Keratinocyte (primary cell): ENCODE data around the gene MAST2. TPM values are rescaled to one million over a fixed set of nuclear protein-coding genes. Genes with fewer than 3 reads are reported as not detected.

Source experiments
- DNase-seq: peaks from one replicate; pipeline ENCODE4 v3.0.0-alpha.2; 2011; ENCODE audit warnings: low read depth, missing footprints, low spot score
- FAIRE-seq: peaks from 2 replicates; lab custom pipeline; 2011; peaks lifted over from hg19 to GRCh38; lab: Jason Lieb, UNC
- H2AFZ ChIP-seq: 2 replicates; pipeline ENCODE4 v1.6.0; 2012; ENCODE audit warnings: low read length, control low read depth, inconsistent platforms; ENCODE audit not compliant: control insufficient read depth
- H3K27ac ChIP-seq: 2 replicates; pipeline ENCODE4 v1.5.1; 2011; ENCODE audit warnings: low read length; ENCODE audit not compliant: control insufficient read depth, insufficient read depth
- H3K27me3 ChIP-seq: 3 replicates; pipeline ENCODE4 v1.6.0; 2011; ENCODE audit warnings: low read length; ENCODE audit not compliant: control insufficient read depth, insufficient read depth; ENCODE audit errors: extremely low read depth
- H3K36me3 ChIP-seq, 2 experiments: 2 replicates in 1 of 2; 3 replicates in 1 of 2; pipeline ENCODE4 v1.5.1; 2011; ENCODE audit warnings: low read length in 2 of 2, mild to moderate bottlenecking in 1 of 2; ENCODE audit not compliant: control insufficient read depth in 2 of 2, insufficient read depth in 2 of 2; ENCODE audit errors: extremely low read depth in 1 of 2
- H3K4me1 ChIP-seq: 3 replicates; pipeline ENCODE4 v1.5.1; 2011; ENCODE audit warnings: low read length; ENCODE audit not compliant: control insufficient read depth, insufficient read depth; ENCODE audit errors: extremely low read depth
- H3K4me2 ChIP-seq: 3 replicates; pipeline ENCODE4 v1.6.0; 2011; ENCODE audit warnings: low read depth, low read length; ENCODE audit not compliant: control insufficient read depth, insufficient read depth; ENCODE audit errors: extremely low read depth
- H3K4me3 ChIP-seq, 3 experiments: fragments of 200-600 bp in 1 of 3; sonication (generic) in 1 of 3; 2 replicates in 2 of 3; 3 replicates in 1 of 3; pipeline ENCODE4 v1.5.1; 2011 to 2016; ENCODE audit warnings: low read length in 3 of 3, mild to moderate bottlenecking in 3 of 3, control low read depth in 2 of 3, inconsistent platforms in 1 of 3, low read depth in 1 of 3, mixed read lengths in 1 of 3, mixed run types in 1 of 3, moderate library complexity in 1 of 3; ENCODE audit not compliant: control insufficient read depth in 2 of 3, insufficient read depth in 2 of 3; ENCODE audit errors: extremely low read depth in 1 of 3
- H3K79me2 ChIP-seq: 2 replicates; pipeline ENCODE4 v1.6.0; 2012; ENCODE audit warnings: low read length; ENCODE audit not compliant: control insufficient read depth, insufficient read depth
- H3K9ac ChIP-seq: 3 replicates; pipeline ENCODE4 v1.6.0; 2011; ENCODE audit warnings: low read length; ENCODE audit not compliant: control insufficient read depth, insufficient read depth; ENCODE audit errors: extremely low read depth
- H3K9me1 ChIP-seq: 3 replicates; pipeline ENCODE4 v1.6.0; 2011; ENCODE audit warnings: low read length; ENCODE audit not compliant: control insufficient read depth, insufficient read depth; ENCODE audit errors: extremely low read depth
- H3K9me3 ChIP-seq: 2 replicates; pipeline ENCODE4 v1.5.1; 2012; ENCODE audit warnings: low read depth, low read length; ENCODE audit not compliant: control insufficient read depth
- H4K20me1 ChIP-seq: 3 replicates; pipeline ENCODE4 v1.6.0; 2011; ENCODE audit warnings: low read length; ENCODE audit not compliant: control insufficient read depth, insufficient read depth; ENCODE audit errors: extremely low read depth
- CTCF ChIP-seq, 3 experiments: IDR thresholded peaks in 1 of 3; conservative IDR thresholded peaks in 1 of 3; optimal IDR thresholded peaks in 1 of 3; 2 replicates in 2 of 3; 3 replicates in 1 of 3; pipeline versions ENCODE3 to v1.5.1; 2011; ENCODE audit warnings: low read length in 3 of 3, mild to moderate bottlenecking in 3 of 3, moderate library complexity in 2 of 3, control low read depth in 1 of 3, inconsistent platforms in 1 of 3; ENCODE audit not compliant: insufficient read depth in 2 of 3; ENCODE audit errors: extremely low read depth in 1 of 3
- EZH2 ChIP-seq: IDR thresholded peaks from one replicate; pipeline ENCODE4 v1.6.1; 2012; ENCODE audit warnings: inconsistent platforms, mild to moderate bottlenecking, low read length, moderate library complexity
- dilution Hi-C: fragments of 300-500 bp; cut with MboI; formaldehyde crosslinking; loops from one replicate; pipeline ENCODE4 v1.7.0; 2020; ENCODE audit warnings: low sequenced_read_pairs; ENCODE audit not compliant: extremely low pct_ligation_motif_present
- polyA plus RNA-seq, 5 experiments: library from polyadenylated mRNA; depleted of rRNA in 3 of 5; stranded (reverse) in 3 of 5; stranded (forward) in 1 of 5; unstranded in 1 of 5; fragments of >200 nt; gene quantifications; 1 replicate in 1 of 5; 2 replicates in 3 of 5; 3 replicates in 1 of 5; pipeline versions ENCODE4 v1.2.1 to v1.2.3, GENCODE V29; 2011 to 2012; ENCODE audit warnings: missing spikeins in 2 of 5, low read depth in 1 of 5, low replicate concordance in 1 of 5

The MAST2 gene
- polyA plus RNA-seq, 1 donor (not counting 4 experiments of a cell fraction or from before 2014, with no cell fraction given): 12.2 TPM

- Histone ChIP-seq H3K9ac (no peak overlapping the region), H3K9me3 (no peaks in the 10 kb centered on the region), H3K36me3 (no peaks in the 10 kb centered on the region), H4K20me1 (no peaks in the 10 kb centered on the region), H3K9me1 (no peaks in the 10 kb centered on the region), H3K27me3 (no peaks in the 10 kb centered on the region), H3K4me2 (no peak overlapping the region), H3K4me3 (no peak overlapping the region), H2AFZ (no peak overlapping the region), H3K4me1 (no peaks in the 10 kb centered on the region), H3K27ac (no peak overlapping the region), H3K79me2 (no peaks in the 10 kb centered on the region)
- DNase-seq: no peak
- no peak for TF ChIP-seq CTCF (optimal IDR thresholded peaks at IDR 0.05 in 1 of 3, IDR thresholded peaks at IDR 0.05 in 1 of 3, conservative IDR thresholded peaks at IDR 0.05 in 1 of 3; ENCODE audit: extremely low read depth in 1 of 3, insufficient read depth in 2 of 3, low read length in 3 of 3)
- TF ChIP-seq EZH2: no peak
- dilution Hi-C loops: no loop called here
- FAIRE-seq: no peak
These were observed 178.9 kb downstream of the MAST2 start for GRCh38 chr1:45982359-45982758.

- no peaks in the 10 kb centered on the region for H3K4me1 ChIP-seq
- no peak overlapping the region for H2AFZ ChIP-seq
- H4K20me1 ChIP-seq: no peaks in the 10 kb centered on the region
- DNase-seq (no peak), FAIRE-seq (no peak)
- TF ChIP-seq EZH2 (no peak), CTCF (optimal IDR thresholded peaks at IDR 0.05 in 1 of 3, IDR thresholded peaks at IDR 0.05 in 1 of 3, conservative IDR thresholded peaks at IDR 0.05 in 1 of 3; ENCODE audit: extremely low read depth in 1 of 3, insufficient read depth in 2 of 3, low read length in 3 of 3) (no peak)
- H3K9me1 ChIP-seq: no peaks in the 10 kb centered on the region
- no peak overlapping the region for H3K9ac ChIP-seq
- dilution Hi-C loops: no loop called here
- no peaks in the 10 kb centered on the region for H3K27me3 ChIP-seq
- no peak overlapping the region for H3K27ac ChIP-seq
- H3K4me3 ChIP-seq: no peak overlapping the region
- no peak overlapping the region for H3K4me2 ChIP-seq
- no peaks in the 10 kb centered on the region for H3K79me2 ChIP-seq
- H3K9me3 ChIP-seq: no peaks in the 10 kb centered on the region
- H3K36me3 ChIP-seq: no peaks in the 10 kb centered on the region
These were observed 180.6 kb downstream of the MAST2 start for GRCh38 chr1:45983967-45984366.
